HL-60 (cell line): Measurements from ENCODE around the gene MYOZ3.

Experiments
- DNase-seq, 2 experiments: peaks; one replicate each; pipeline ENCODE4 v3.0.0-alpha.2; 2010 to 2020; ENCODE audit warnings: low read depth in 1 of 2, low spot score in 1 of 2
- H3K27ac ChIP-seq: fragments of 250-450 bp; sonication (Bioruptor Pico); replicated peaks from 2 replicates; pipeline ENCODE4 v1.5.1; 2020; ENCODE audit warnings: mild to moderate bottlenecking, moderate library complexity
- H3K27me3 ChIP-seq: fragments of 250-450 bp; sonication (Bioruptor Pico); 2 replicates; pipeline ENCODE4 v1.5.1; 2021; ENCODE audit warnings: mild to moderate bottlenecking, moderate library complexity; ENCODE audit not compliant: insufficient read depth, poor library complexity, severe bottlenecking
- H3K4me3 ChIP-seq: replicated peaks from 2 replicates; pipeline ENCODE4 v1.5.1; 2011; ENCODE audit warnings: mild to moderate bottlenecking, control low read depth, low read length; ENCODE audit not compliant: insufficient read depth
- GABPA ChIP-seq: IDR thresholded peaks from 2 replicates; pipeline ENCODE4 v1.6.1; 2012; ENCODE audit warnings: low read depth
- POLR2AphosphoS5 ChIP-seq: IDR thresholded peaks from 2 replicates; pipeline ENCODE4 v1.6.1; 2012; ENCODE audit warnings: low read depth
- SPI1 ChIP-seq: IDR thresholded peaks from 2 replicates; pipeline ENCODE4 v1.6.1; 2012; ENCODE audit warnings: low read depth, mild to moderate bottlenecking, borderline replicate concordance
- TF ChIP-seq, protein P1 (sequence below): IDR thresholded peaks from one replicate; pipeline ENCODE4 v1.5.1; 2011; ENCODE audit warnings: low read length, control low read depth, inconsistent platforms; ENCODE audit not compliant: insufficient read depth
- TF ChIP-seq, protein P2 (sequence below): IDR thresholded peaks from 2 replicates; pipeline ENCODE4 v1.6.1; 2012; ENCODE audit warnings: low read depth; ENCODE audit not compliant: insufficient replicate concordance

MYOZ3 gene

DNA sequence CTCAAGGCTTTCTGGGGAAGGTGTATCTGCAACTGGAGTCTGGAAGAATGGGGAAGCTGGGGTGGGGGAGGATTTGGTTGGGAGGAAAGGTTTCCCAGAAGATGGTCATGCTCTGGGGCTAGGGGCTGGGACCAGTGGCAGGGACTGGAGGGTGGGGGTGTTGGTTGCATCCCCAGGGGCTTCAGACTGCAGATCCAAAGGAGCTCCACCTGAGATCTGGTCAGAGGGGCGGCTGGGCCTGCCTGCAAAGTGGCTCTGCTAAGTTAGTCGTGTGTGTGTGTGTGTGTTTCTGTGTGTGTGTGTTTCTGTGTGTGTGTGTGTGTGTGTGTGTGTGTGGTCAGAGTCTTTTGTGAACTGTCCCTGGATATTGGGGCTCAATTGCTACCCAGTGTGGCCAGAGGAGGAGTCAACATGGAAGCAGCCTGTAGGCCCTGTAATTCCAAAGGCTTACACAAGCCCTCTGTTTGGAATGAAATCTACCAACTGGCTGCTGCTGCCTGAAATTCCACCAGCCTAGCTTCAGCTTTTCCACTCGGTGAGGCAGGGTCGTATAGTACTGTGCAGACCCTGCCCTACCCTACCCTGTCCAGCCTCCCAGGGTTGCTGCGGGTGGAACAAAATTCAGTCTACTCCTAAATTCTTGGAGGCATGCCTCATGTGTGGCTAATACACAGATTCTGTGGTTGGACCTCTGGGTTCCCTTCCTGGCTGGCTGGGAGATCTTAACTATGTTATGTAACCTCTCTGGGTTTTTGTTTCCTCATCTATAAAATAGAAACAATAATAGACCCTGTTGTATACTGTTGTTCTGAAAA lies 33.1 kb upstream of the MYOZ3 start:
- H3K4me3 ChIP-seq: no peak overlapping the region
- TF ChIP-seq, protein P1, sequence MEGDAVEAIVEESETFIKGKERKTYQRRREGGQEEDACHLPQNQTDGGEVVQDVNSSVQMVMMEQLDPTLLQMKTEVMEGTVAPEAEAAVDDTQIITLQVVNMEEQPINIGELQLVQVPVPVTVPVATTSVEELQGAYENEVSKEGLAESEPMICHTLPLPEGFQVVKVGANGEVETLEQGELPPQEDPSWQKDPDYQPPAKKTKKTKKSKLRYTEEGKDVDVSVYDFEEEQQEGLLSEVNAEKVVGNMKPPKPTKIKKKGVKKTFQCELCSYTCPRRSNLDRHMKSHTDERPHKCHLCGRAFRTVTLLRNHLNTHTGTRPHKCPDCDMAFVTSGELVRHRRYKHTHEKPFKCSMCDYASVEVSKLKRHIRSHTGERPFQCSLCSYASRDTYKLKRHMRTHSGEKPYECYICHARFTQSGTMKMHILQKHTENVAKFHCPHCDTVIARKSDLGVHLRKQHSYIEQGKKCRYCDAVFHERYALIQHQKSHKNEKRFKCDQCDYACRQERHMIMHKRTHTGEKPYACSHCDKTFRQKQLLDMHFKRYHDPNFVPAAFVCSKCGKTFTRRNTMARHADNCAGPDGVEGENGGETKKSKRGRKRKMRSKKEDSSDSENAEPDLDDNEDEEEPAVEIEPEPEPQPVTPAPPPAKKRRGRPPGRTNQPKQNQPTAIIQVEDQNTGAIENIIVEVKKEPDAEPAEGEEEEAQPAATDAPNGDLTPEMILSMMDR: no peak
- TF ChIP-seq POLR2AphosphoS5 (no peak), SPI1 (no peak), GABPA (no peak)
- TF ChIP-seq, protein P2, sequence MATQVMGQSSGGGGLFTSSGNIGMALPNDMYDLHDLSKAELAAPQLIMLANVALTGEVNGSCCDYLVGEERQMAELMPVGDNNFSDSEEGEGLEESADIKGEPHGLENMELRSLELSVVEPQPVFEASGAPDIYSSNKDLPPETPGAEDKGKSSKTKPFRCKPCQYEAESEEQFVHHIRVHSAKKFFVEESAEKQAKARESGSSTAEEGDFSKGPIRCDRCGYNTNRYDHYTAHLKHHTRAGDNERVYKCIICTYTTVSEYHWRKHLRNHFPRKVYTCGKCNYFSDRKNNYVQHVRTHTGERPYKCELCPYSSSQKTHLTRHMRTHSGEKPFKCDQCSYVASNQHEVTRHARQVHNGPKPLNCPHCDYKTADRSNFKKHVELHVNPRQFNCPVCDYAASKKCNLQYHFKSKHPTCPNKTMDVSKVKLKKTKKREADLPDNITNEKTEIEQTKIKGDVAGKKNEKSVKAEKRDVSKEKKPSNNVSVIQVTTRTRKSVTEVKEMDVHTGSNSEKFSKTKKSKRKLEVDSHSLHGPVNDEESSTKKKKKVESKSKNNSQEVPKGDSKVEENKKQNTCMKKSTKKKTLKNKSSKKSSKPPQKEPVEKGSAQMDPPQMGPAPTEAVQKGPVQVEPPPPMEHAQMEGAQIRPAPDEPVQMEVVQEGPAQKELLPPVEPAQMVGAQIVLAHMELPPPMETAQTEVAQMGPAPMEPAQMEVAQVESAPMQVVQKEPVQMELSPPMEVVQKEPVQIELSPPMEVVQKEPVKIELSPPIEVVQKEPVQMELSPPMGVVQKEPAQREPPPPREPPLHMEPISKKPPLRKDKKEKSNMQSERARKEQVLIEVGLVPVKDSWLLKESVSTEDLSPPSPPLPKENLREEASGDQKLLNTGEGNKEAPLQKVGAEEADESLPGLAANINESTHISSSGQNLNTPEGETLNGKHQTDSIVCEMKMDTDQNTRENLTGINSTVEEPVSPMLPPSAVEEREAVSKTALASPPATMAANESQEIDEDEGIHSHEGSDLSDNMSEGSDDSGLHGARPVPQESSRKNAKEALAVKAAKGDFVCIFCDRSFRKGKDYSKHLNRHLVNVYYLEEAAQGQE: no peak
- no peak overlapping the region for H3K27ac ChIP-seq
- peaks cover 15% of the 10 kb centered on the region for H3K27me3 ChIP-seq
- DNase-seq: peak; percentile 18 to 25

DNA sequence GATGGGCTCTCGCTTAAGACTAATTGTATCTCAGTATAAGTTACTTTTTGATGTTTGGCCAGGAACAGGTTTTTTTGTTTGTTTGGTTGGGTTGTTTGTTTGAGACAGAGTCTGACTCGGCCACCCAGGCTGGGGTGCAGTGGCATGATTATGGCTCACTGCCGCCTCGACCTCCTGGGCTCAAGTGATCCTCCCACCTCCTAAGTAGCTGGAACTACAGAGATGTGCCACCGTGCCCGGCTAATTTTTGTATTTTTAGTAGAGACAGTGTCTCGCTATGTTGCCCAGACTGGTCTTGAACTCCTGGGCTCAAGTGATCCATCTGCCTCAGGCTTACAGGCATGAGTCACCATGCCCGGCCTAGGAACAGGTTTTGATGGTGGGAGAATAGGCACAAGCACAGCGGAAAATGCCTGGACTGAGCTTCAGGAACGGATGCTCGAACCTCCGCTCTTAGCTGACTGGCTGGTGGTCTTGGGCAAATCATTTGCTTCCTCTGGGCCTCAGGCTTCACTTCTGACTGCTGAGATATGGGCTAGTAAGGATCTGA lies 32.0 kb upstream of the MYOZ3 start:
- Histone ChIP-seq H3K27ac (no peak overlapping the region), H3K27me3 (peaks cover 11% of the 10 kb centered on the region), H3K4me3 (no peak overlapping the region)
- TF ChIP-seq GABPA: no peak
- TF ChIP-seq, protein P2: no peak
- no peak for TF ChIP-seq POLR2AphosphoS5
- TF ChIP-seq SPI1: no peak
- TF ChIP-seq, protein P1: no peak
- no peak for DNase-seq

DNA sequence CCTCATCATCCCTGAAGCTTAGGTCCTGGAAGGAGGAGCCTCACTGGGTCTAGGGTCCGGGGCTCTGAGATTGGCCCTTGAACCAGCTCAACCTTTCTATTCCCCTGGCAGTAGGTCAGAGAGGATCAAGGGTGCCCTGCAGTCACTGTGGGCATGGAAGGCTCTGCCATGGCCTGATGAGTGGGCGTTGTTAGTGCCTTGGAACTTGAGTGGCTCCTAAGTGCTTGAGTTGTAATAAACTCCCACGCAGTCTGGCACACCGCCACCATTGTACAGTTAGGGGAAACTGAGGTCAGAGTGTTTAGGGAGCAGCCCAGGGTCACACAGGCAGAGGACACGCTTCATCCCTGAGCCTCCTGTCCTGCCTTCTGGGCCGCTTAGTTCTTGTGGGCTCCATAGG lies 31.0 kb upstream of the MYOZ3 start:
- DNase-seq: no peak
- H3K27me3 ChIP-seq: peaks cover 6% of the 10 kb centered on the region
- no peak overlapping the region for H3K4me3 ChIP-seq
- H3K27ac ChIP-seq: no peak overlapping the region
- TF ChIP-seq, protein P2: no peak
- TF ChIP-seq GABPA (no peak), POLR2AphosphoS5 (no peak), SPI1 (no peak)
- TF ChIP-seq, protein P1: no peak
